GM18951 (cell line): ENCODE data around the gene KANK4.

Experiments used
- POLR2A ChIP-seq: IDR thresholded peaks from 4 replicates; pipeline ENCODE4 v1.6.1; 2011; ENCODE audit warnings: mild to moderate bottlenecking; ENCODE audit not compliant: insufficient read length, insufficient read depth; ENCODE audit errors: extremely low read depth
- in situ Hi-C: fragments of 300-500 bp; cut with MboI; formaldehyde crosslinking; loops from one replicate; pipeline ENCODE4 v1.12.0; 2022; ENCODE audit warnings: low sequenced_read_pairs, mixed read lengths, inconsistent platforms; ENCODE audit not compliant: unreplicated experiment

Gene KANK4

DNA sequence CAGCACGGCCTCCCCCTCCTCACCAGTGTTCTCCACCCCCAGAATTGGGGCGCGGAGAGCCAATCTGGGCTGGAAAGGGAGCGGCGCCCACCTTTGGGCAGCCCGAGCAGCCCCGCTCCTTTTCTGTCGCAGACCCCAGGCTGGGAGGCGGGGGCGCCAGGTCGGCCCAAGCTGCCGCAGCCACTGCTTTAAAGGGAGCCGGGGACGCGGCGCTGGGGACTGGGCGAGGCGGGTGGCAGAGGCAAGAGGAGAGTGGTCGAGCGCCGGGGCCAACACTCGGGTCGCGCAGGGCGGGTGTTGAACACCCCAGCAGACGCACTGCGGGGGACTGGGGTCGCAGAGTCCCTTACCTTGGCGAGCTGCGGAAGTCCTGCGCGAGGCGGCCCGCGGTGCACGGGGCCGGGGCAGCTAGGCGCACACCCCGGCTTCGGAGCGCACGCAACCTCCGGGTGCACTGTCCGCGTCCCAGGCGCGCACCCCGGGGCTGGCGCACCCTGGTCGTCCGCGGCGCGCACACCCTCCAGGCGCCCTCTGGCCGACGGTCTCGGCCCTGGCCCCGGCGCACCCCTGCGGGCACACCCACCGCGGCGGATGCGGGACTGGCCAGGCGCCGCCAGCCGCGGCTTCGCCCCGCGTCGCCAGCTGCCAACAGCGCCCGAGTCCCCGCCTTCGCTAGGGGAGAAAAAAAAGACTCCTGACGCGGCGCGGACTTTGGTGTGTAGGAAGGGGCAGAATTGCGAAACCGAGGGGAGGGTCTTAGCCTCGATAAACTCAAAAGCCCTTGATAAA lies at the start of gene KANK4:
Gene KANK4, minus strand, starts transcription at position 679 of the 789 bp plus-strand sequence. CDS start 37,870 bp downstream, outside the sequence.
- in situ Hi-C loops: no loop called here

GRCh38 chr1:62368989-62369388 lies 49.8 kb upstream of the KANK4 start:
- in situ Hi-C loops: no loop called here
- no peak for TF ChIP-seq POLR2A

More for the DNA sequence above, at the start of gene KANK4:
- no peak for TF ChIP-seq POLR2A

DNA sequence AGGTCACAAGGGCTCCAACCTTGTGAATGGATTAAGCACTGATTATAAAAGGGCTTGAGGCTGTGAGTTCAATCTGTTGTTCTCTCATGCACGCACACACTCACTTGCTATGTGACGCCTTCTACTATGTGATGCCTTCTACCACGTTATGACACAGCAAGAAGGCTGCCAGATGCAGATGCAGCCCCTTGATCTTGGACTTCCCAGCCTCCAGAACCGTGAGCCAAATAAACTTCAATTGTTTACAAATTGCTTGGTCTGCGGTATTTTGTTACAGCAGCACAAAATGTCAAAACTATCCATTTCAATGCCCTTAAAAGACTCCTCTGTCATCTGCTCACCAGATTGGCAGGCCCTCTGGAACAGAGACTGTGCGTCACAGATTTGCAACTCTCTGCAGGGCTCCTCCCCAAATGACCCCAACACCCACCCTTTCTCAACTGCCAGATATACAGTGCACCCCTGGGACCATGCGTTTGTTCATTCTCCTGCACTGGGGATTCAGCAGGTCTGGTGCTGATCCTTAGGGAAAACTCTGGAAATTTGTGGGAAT lies 47.8 kb upstream of the KANK4 start:
- in situ Hi-C loops: no loop called here
- no peak for TF ChIP-seq POLR2A

- TF ChIP-seq POLR2A: no peak
- in situ Hi-C loops: no loop called here
Measured at GRCh38 chr1:62364721-62365120, 45.5 kb upstream of the KANK4 start.

- in situ Hi-C loops: no loop called here
- no peak for TF ChIP-seq POLR2A
Measured at GRCh38 chr1:62362926-62363325, 43.7 kb upstream of the KANK4 start.

DNA sequence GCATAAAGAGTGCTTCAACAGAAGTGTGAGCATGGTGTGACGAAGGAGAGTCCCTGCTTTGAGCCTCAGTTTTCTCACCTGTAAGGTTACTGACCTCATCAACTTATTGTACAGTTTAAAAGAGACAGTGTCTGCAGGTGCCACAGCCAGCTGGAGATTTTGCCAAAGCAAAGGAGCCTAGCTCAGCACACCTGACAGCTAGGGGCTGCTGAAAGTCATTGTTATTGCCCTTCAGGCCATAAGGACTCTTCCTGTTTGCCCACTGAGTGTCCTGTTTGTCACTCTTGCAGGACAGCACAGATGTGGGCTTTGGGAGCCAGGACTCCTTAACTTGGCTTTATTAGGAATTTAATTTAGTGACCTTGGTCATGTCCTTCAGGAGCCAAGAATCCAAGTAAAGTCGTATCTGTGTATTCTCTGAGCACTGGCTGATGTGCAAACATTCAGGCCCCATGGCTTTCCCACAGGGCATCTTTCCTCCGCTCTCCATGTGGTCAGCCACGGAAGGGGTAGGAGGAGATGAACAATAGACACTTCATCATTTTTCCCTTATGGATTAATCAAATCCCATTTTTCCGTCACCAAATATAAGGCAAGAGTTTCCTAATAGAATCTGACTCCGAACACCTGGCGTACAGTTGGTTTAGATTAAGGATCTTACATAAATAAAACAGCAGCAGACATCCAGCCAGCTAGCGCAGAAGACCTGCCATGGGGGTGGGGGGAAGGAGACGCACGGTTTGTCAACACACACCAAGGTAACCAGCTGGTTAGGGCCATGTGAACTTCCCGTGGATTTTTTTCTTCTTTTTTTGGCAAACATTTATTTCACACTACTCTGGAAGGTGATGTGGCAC lies 43.1 kb upstream of the KANK4 start:
- in situ Hi-C loops: no loop called here
- TF ChIP-seq POLR2A: no peak

GRCh38 chr1:62361431-62361830 lies 42.2 kb upstream of the KANK4 start:
- in situ Hi-C loops: no loop called here
- TF ChIP-seq POLR2A: no peak

DNA sequence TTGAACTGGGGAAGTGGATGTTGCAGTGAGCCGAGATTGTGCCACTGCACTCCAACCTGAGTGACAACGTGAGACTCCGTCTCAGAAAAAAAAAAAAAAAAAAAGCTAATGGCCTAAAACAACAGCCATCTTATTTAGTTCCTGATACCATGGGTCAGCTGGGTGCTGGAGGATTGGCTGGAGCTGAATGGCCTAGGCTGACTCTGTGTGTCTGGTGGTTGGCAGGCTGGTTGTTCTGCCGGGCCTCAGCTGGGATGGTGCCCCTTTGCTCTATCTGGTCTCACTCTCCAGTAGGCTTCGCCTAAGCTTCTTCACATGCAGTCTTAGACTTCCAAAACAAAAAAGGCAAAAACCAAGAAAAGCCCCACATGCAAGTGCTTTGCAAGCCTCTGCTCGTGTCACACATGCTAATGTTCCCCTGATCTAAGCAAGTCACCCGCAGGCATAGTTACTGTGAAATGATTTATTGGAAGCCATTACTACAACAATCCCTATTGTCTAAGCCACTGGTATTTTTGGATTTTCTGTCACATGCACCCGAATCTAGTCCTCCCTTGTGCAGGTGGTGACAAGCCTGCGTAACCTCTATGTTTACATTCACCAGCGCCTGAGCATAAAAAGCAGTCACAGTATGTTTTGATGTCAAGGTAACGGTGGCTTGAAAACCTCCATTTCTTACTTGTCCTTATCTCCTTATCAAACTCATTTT lies 39.6 kb upstream of the KANK4 start:
- in situ Hi-C loops: no loop called here
- TF ChIP-seq POLR2A: no peak

GRCh38 chr1:62357916-62358315 lies 38.7 kb upstream of the KANK4 start:
- TF ChIP-seq POLR2A: no peak
- in situ Hi-C loops: no loop called here

GRCh38 chr1:62356257-62356835 lies 37.1 kb upstream of the KANK4 start:
- in situ Hi-C loops: no loop called here
- no peak for TF ChIP-seq POLR2A

GRCh38 chr1:62355095-62355494 lies 35.9 kb upstream of the KANK4 start:
- TF ChIP-seq POLR2A: no peak
- in situ Hi-C loops: no loop called here

GRCh38 chr1:62353853-62354252 lies 34.6 kb upstream of the KANK4 start:
- in situ Hi-C loops: no loop called here
- TF ChIP-seq POLR2A: no peak
